GM18507 (cell line): ENCODE data around the gene OR51S1.
"Not testable (repeated sequence)": the region's sequence is repeated elsewhere in the genome, so short reads cannot be mapped to it uniquely, and the experiment has no call there.

ENCODE experiments used
- DNase-seq: peaks from one replicate; pipeline ENCODE4 v3.0.0; 2011; ENCODE audit warnings: low read depth; ENCODE audit not compliant: insufficient read length; ENCODE audit errors: extremely low spot score
- FAIRE-seq: peaks from 2 replicates; lab custom pipeline; 2011; peaks lifted over from hg19 to GRCh38; lab: Jason Lieb, UNC

Gene OR51S1

GRCh38 chr11:4848908-4849532 is at the start of gene OR51S1:
TSS of gene OR51S1 (minus strand) at chr11:4849208. CDS start at chr11:4849208, 0 bp downstream.
- DNase-seq (no peak), FAIRE-seq (no peak)

- DNase-seq (no peak), FAIRE-seq (no peak)
These were observed 43.1 kb upstream of the OR51S1 start for GRCh38 chr11:4891996-4892640.

DNA sequence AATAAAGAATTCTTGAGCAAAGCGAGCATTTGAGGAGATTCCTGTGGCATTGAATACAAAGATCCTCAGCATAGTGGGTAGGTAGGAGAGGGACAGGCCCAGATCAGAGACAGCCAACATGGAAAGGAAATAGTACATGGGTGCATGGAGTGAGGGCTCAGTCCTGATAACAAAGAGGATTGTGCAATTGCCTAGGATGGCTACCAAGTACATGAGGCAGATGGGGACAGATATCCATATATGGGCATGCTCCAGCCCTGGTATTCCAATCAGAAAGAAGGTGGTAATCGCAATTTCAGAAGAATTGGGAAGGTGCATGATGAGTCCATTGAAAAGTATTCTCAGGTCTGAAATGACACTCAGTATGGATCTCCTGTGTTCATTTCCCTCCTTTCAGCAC is 41.3 kb upstream of the OR51S1 start:
- FAIRE-seq (no peak), DNase-seq (no peak)

GRCh38 chr11:4887591-4887990 is 38.6 kb upstream of the OR51S1 start:
- FAIRE-seq (no peak), DNase-seq (no peak)

GRCh38 chr11:4886186-4886585 is 37.2 kb upstream of the OR51S1 start:
- DNase-seq: no peak
- no peak for FAIRE-seq

DNA sequence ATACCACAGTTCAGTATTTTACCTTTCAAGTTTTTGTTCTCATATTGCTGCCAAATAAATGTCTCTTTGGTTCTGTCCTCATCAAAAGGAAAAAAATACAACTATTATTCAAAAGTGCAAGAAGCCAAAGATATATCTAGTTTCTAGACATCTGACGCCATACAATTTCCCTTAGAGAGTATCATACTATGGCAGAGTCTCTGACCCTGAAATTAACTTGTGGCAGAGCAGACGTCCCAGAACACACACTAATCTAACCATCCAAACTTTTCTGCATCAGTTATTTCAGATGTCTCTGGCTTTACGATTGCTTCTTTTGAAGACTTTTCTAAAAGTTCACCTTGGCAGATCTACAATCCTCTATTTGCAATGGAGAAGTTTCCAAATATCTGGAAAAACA is 35.4 kb upstream of the OR51S1 start:
- FAIRE-seq: no peak
- DNase-seq: no peak

DNA sequence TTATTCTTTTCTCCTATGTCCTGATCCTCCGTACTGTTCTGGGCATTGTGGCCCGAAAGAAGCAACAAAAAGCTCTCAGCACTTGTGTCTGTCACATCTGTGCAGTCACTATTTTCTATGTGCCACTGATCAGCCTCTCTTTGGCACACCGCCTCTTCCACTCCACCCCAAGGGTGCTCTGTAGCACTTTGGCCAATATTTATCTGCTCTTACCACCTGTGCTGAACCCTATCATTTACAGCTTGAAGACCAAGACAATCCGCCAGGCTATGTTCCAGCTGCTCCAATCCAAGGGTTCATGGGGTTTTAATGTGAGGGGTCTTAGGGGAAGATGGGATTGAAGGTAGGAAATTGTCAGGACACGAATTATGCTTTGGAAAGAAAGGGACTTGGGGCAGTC is 33.5 kb upstream of the OR51S1 start:
- FAIRE-seq (no peak), DNase-seq (no peak)

- DNase-seq (no peak), FAIRE-seq (no peak)
These were observed 33.0 kb upstream of the OR51S1 start, which contains the start of gene OR51T1 for GRCh38 chr11:4881860-4882500. TSS of gene OR51T1 (plus strand) at chr11:4881900. CDS start at chr11:4881900, 0 bp downstream.

GRCh38 chr11:4881188-4881587 is 32.2 kb upstream of the OR51S1 start:
- FAIRE-seq (no peak), DNase-seq (no peak)

GRCh38 chr11:4865855-4866254 is 16.8 kb upstream of the OR51S1 start:
- FAIRE-seq: no peak
- no peak for DNase-seq

DNA sequence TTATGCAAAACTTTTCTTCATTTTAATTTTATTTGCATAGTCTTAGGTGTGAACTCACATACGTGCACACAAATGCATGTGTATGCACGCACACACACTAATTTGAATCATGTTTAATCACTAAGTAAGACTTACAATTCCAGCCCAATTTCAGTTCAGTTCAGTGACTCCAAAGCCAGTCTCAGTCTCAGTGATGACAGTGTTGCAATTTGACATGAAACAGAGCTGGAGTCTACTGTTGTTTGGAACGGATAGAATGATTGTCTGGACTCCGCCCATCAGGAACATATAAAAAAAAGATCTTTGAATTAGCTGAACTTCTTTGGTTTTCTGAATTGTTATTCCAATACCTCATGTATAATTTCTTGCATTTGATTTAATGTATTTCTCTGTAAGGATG is 14.9 kb upstream of the OR51S1 start:
- FAIRE-seq (no peak), DNase-seq (no peak)

- DNase-seq: no peak
- FAIRE-seq: no peak
These were observed 13.6 kb upstream of the OR51S1 start for GRCh38 chr11:4862447-4863236.

DNA sequence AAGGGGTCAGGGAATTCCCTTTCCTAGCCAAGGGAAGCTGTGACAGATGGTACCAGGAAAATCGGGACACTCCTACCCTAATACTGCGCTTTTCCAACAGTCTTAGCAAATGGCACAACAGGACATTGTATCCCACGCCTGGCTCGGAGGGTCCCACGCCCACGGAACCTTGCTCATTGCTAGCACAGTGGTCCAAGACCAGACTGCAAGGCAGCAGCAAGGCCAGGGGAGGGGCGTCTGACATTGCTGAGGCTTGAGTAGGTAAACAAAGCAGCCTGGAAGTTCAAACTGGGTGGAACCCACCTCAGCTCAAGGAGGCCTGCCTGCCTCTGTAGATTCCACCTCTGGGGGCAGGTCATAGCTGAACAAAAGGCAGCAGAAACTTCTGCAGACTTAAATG is 5.3 kb upstream of the OR51S1 start:
- FAIRE-seq, DNase-seq: not testable (repeated sequence)

- no peak for DNase-seq
- no peak for FAIRE-seq
These were observed 2.0 kb upstream of the OR51S1 start for GRCh38 chr11:4851033-4851432.

DNA sequence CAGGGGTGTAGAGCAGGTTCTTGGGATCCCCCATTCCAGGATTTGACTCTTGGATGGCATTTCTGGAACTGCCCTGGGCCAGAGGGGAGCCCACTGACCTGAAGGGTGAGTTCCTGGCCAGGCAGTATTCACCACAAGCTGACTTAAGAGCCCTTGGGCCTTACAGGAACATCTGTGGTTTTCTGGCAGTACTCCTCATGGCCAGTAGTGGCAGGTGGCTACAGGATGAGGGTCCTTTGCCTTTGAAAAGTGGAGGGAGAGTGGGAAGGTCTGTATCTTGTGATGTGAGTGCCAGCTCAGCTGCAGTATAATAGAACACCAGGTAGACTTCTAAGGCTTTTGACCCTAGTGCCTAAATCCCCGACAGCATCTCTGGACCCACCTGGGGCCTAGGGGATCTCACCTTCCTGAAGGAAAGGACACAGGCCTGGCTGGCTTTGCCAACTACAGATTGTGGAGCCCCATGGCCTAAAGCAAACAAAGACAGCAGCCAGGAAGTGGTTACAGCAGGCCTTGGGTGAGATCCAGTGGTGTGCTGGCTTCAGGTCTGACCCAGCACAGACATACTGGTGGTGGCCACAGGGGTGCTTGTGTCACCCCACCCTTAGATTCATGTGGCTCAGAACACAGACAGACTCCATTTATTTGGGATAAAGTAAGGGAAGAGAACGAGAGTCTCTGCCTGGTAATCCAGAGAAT is 9.0 kb downstream of the OR51S1 start:
- FAIRE-seq: no peak
- no peak for DNase-seq

DNA sequence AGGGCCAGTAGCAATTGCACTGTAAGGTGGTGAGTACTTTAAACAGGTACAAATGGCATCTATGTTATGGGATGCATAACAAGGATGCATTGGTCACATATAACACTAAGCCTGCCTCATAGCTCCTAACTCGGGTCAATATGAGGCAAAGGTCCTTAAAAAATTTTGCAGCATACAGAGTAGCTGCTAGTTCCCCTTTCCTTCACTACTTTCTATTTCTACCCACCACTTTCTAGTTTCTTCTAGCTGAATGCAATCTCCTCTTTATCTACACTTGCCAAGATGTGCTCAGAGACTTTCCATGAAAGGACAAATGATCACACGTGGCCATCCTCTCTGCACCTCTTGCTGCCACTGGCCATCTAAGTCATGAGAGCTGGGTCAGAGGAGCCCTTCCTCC is 18.1 kb downstream of the OR51S1 start:
- no peak for DNase-seq
- no peak for FAIRE-seq

- no peak for FAIRE-seq
- no peak for DNase-seq
These were observed 18.7 kb downstream of the OR51S1 start for GRCh38 chr11:4830346-4830745.

DNA sequence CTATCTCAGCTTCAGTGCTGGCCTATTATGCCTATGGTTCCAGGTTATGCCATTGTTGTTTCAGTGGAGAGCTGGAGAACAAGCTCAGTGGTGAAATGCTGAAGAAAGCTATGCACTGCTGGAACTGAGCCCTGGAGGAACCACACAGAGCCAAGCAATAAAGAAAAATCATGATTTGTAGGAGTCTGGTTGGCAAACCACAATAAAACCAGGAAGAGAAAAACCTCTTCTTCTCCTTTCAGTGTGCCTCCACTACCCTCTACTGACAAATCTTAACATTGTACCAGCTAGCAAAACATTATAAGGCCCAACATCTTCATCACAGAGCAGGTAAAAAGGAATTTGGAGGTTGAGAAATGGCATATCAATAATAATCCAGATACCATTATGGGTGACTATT is 22.6 kb downstream of the OR51S1 start:
- DNase-seq: no peak
- FAIRE-seq: no peak

- no peak for FAIRE-seq
- no peak for DNase-seq
These were observed 23.9 kb downstream of the OR51S1 start for GRCh38 chr11:4825132-4825531.

DNA sequence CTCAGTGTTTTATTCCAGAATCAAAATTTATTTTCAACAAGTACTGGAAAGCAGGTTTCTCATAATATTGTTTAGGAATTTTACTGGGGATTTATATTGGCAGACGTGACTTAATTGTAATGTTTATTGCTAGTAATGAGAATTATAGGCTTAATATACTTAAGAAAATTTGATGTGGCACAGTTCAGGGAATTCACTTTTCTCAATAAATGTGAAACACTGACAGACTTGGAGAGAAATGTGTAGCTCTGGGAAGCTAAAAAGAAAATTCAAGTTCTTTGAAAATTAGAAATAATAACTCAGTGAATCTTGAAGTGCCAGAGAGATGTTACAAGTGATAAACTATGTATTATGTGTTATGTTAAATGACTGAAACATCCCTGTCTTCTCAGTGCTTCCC is 28.0 kb downstream of the OR51S1 start, which contains the start of gene OR51F2:
Gene OR51F2 (plus strand): TSS at position 301 of the 400 bp plus-strand sequence. CDS start 101 bp downstream, outside the sequence.
- no peak for FAIRE-seq
- DNase-seq: no peak
